Measurements from ENCODE around the gene BAHD1.

Gene BAHD1

DNA sequence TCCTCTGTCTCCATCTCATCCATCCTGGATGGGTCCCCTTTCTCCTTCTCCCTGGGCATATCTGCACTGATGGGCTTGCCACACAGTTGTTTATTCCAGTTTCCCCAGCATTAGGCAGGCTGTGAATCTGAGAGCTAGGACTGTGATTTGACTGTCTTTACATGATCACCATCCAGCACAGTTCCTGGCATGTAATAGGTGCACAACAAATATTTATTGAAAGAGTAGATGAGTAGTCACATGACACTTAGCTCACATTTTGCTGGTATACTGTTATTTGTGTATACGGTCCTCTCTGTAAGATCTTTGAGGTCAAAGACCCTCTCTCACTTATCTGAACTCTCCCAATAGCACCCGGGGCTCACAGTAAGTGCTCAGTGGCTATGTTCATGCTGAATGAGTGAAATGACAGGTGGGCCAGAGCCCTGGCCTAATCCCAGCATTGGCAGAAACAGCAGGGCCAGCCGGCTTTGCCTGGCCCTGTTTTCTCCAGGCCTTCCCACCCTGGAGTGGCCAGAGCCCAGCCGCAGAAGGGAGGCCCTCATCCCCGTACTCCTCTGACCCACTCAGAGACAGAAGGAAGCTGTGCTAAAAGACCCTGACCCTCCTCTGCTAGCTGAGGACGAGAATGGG lies 16.2 kb upstream of the BAHD1 start:
- DNase-seq (ENCODE audit: low read depth in 2 of 2) = no peak

- no peak for DNase-seq (ENCODE audit: low read depth in 2 of 2)
Measured at GRCh38 chr15:40425681-40426080, 15.1 kb upstream of the BAHD1 start.

- no peak for DNase-seq (ENCODE audit: low read depth in 2 of 2)
Measured at GRCh38 chr15:40427188-40427587, 13.6 kb upstream of the BAHD1 start.

- DNase-seq (ENCODE audit: low read depth in 2 of 2) = no peak
Measured at GRCh38 chr15:40428185-40428584, 12.6 kb upstream of the BAHD1 start.

DNA sequence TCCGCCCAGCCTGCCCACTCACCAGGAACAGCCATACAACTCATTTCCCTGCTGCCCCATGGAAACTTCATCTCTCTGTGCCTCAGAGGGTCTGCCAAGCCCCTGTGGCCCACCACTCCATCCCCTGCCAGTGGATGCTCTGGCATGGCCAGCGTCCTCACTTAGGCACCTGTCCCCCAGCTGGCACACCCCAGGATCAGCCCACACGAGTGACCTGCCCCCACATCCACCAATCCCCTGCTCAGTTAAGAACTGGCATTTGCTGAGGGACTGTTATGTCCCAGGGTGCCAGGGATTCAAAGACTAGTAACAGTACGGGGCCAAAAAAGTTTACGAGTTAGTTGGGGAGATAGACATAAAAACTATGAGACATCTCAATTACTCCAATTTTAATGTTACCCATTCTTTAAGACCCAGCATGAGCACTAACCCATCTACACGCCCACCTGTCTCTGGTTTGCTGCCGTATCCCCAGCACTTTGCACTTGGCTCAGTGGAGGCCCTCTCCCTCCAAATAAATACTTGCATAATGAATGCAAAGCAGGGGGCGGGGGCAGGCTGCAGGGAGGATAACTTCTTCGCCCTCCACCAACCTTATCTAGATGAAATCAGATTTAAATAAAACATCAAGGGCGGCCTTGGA lies 11.6 kb upstream of the BAHD1 start:
- no peak for DNase-seq (ENCODE audit: low read depth in 2 of 2)

DNA sequence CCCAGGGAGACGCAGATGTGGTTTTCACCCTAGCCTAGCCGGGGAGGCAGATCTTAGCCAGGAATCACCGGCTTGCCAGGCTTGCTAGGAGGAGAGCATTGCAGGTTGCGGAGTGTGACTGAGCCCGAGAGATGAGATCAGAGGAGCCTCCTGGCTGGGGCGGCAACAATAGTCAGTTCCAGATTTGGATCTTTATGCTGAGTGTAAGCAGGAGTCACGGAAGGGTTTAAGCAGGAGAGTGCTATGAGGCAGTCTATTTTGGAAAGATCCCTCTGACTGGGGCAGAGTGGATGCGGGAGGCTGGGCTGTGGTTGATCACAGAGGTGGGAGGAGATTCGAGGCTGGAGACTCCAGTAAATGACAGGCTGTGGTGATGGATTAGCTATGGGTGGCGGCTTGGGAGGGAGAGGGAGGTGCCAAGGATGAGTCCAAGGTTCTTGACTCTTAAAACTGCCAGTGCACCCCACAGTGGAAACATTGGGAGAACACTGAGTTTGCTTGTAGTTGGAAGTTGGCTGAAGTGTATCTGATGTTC lies 10.4 kb upstream of the BAHD1 start:
- DNase-seq (ENCODE audit: low read depth in 2 of 2) = no peak

GRCh38 chr15:40435023-40435709 lies 5.6 kb upstream of the BAHD1 start:
- no peak for DNase-seq (ENCODE audit: low read depth in 2 of 2)

GRCh38 chr15:40435710-40436089 lies 5.1 kb upstream of the BAHD1 start:
- no peak for DNase-seq (ENCODE audit: low read depth in 2 of 2)

GRCh38 chr15:40436116-40436891 lies 4.4 kb upstream of the BAHD1 start:
- DNase-seq (ENCODE audit: low read depth in 2 of 2) = no peak

DNA sequence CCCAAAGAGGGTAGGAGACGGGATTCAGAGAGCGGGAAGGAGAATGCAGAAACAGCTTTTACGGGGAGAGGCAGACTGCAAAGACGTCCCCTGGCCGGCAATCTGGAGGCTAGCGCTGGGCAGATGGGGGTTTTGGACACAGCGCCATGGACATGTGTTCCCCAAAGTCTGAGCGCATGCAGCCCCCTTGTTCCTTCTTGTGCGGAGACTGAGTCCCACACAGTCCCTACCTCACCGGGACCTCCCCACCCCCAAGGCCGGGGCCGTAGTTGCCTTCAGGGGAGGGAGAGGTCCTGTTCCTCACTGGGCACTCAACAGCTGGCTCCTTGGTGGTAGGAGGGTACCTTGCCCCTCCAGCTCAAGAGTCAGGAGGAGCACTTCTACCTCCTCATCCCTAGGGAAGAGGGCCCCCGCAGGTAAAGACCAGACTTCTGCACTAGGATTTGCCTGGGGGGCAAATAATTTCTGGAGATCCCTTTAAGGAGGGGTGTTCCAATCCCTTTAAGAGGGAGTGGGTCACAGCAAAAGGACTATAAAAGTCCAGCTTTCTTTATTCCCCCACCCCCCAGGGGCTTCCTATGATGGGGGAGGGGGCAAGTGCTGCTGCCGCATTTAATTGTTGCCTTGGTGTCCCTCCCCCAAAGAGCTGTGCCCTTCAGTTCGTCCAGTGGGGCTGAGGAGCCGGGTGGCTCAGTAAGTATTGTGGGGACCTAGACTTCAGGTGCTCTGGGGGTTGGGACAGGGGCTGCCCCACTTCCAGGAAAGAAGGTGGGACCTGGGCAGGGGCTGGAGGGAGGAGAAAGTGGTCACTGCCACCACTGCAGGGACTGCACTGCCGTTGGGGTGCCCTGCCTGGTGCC lies 3.6 kb upstream of the BAHD1 start:
- no peak for DNase-seq (ENCODE audit: low read depth in 2 of 2)

DNA sequence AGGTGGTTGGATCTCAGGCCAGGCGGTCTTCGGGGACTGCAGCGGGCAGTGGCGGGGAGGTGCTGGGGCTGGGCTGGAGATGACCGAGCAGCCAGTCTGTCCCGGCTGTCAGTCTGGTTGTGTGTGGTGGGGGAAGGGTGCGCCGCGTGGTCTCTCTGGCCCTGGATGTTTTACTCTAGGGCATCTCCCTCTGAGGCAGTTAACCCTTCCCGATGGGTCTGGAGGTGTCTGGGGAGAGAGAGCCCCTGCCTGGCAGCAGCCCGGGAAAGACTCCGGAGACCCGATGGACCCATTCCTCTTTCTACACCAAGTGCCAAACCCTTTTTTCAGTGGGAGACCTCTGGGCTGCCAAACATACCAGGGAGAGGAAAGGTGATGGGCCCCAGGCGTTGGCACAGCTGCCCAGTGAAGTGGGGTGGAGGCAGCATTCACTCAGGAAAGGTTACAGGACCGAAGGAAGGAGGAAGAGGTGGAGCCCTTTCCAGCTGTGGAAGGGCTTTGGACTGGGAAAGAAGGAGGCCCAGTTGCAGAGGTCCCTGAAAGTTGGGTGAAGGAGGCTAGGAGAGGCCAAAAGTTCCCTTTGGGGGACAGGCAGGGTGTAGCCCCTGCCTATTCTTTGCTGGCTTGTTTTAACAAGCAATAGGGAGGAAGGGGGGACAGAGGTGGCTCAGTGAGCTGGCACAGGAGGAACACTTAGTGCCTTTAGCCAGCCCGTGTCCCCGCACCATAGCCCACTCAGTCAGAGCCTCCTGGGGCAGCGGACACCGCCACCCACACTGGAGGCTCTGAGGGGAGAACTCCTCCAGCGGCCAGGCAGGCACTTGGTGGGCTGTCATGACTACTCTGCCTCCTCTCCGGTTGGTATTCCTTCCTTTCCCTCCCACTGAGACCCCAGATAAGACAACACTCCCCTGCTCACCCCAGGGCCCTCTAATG lies 2.7 kb upstream of the BAHD1 start:
- no peak for DNase-seq (ENCODE audit: low read depth in 2 of 2)

- DNase-seq (ENCODE audit: low read depth in 2 of 2) = no peak
Measured at GRCh38 chr15:40438712-40439111, 2.0 kb upstream of the BAHD1 start.

DNA sequence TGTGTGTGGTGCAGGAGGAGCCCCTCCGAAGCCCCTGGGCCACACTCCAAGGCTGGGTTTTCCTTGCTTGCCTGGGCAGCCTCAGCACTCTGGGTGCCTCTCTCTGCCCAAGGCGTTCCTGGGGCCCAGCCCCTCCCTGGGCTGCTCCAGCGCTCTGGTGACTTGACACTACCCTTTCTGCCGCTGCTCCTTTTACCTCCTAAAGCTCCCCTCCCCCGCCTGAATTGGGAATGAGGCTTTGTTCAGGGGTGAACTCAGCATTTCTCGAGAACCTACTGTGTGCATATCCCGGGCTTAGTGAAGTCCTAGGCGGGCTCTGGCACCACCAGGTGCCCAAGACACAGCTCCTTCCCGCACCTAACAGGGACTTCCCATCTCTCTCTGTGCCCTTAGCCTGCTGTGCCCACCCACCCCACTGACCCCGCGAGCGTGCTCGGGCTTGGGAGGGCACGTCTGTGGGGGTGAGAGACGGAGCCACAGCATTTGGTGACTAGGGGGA lies 1.2 kb upstream of the BAHD1 start:
- no peak for DNase-seq (ENCODE audit: low read depth in 2 of 2)

DNA sequence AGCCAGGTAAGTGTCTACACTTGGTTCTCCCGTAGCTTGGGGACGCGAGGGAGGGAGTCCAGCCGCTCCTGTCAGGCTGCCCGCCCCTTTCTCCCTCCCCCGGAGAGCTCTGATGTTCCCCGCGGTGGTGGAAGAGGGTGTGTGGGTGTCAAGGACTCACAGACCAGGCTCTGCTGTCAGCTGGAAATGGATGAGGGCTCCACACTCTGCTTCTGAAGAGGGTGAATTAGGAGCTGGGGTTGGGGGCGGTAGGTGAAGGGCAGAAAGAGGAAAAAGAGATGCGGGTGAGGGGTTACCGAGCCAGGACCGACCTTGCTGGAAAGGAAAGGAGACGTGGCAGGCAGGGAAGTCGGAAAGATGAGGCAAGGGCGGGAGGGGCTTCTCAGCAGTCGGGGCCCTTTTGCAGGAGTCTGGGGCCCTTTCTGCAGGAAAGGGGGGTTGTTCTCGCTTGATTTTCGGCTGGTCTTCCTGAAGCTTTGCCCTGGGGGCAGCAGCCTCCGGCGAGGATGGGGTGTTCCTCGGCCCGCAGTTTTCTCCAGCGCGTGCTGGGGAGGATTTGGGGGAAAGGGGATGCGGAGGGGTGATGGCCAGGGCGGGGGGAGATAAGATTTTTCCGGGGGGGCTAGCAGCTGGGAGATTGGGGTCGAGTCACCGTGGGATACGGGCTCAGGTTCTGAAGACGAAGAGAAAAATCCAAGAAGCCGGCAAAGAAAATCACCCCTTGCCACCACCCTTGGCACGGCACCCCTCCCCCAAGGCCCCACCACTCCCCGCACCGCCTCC lies 602 bp upstream of the BAHD1 start:
- no peak for DNase-seq (ENCODE audit: low read depth in 2 of 2)

DNA sequence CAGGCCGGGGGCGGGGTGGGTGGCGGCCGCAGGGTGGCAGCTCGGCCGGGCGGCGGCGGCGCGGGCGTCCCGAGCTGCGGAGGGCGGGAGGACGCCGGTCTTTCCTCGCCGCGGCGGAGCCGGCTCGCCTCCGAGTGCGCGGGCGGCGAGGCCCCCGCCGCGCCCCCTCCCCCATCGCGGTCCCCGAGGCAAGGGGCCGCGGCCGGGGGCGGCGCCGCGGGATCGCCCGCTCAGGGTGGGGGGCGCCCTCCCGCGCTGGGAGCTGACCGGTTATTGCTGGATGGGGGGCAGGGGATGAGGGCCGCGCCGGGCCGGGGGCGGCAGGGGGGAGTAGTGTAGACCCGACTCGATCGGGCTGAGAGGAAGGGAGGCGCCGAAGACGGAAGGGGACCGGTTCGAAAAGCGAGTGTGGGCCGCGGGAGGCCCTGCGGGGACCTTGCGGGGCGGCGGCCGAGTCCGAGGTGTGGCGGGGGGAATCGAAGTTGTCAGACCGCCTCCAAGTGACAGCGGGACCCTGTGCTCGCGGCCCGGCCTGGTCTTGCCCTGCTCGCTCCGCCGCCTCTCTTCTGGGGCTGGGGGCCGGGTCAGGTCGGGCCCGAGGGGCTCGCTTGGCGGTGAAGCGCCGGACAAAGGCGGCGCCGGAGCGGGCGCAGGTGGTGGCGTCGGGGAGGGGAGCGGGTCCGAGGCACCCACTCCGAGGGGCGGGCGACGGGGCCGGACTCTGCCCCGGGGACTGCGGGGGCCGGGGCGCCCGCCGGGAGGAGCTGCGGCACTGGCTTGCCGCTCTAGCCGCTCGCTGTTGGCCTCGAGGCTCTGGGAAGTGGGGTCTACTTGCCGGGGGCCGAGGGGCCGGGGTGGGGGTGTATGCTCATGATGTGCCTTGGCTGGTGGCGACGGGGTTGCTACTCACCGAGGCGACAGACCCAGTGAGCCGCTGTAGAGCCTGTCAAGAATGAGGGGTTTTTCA lies 1.1 kb downstream of the BAHD1 start:
- DNase-seq (ENCODE audit: low read depth in 2 of 2) = no peak

DNA sequence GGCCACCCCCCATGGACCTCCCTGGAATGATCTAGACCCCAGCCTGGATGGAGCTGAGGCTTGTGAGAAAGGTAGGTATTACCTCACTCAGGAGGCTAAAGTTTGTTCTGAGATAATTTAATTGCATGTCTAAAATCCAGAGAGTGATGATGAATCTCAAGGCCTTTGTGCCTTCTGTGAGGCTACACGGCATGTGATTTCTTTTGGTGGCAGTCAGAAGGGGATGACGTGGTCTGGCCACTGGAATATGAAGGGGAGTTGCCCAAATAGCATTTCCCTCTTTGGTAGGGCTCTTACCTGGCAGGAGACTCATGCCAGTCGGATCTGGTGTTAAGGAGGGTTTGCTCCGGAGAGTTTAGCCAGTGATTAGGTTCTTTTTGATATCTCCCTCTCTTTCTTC lies 2.5 kb downstream of the BAHD1 start:
- DNase-seq (ENCODE audit: low read depth in 2 of 2) = no peak

DNA sequence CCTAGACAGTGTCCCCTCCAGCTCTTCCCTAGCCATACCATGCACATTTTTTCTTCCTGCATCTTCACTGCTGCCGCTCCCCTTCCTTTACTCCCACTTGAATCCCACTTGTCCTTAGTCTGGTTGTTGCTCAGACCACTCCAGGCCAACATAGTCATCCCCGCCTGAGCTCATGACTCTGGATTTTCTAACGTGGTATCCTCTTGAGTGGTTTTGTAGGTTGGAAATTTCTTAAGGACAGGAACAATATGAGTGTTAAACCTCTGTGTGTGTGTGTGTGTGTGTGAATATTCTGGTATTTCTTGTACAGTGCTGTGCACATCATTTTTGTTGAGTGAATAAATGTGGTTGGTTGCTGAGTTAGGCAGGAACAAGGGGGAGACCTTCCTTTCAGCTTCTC lies 3.1 kb downstream of the BAHD1 start:
- DNase-seq (ENCODE audit: low read depth in 2 of 2) = no peak

DNA sequence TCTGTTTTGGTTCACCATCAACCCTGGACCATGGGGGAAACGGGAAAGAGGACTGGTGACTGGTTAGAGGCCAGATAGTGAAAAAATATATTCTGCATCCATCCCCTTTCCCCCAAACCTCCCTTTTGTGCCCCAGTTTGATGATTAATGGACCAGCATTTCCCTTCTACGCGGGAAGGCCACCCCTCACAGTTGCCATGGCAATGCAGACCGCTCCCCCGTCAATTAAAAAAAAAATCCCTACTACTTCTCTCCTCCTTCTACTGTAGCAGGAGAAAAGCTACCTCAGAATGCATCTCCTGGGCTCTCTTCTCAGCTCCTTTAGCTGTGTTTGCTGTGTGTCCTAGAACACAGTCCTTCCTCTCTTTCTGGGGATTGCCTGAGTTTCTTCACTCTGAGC lies 4.0 kb downstream of the BAHD1 start:
- DNase-seq (ENCODE audit: low read depth in 2 of 2) = no peak
